HEK293T (cell line): ENCODE results near the gene NRL.
A peak's percentile ranks its signal among the peaks of the same experiment; 100 is the strongest.

Experiments
- CTCF ChIA-PET: fragments of 350-600 bp; formaldehyde crosslinking; extraction: SDS; loops from one replicate; lab custom pipeline; 2021; ENCODE audit warnings: antibody characterized with exemption, inconsistent platforms; lab: Yijun Ruan, JAX
- POLR2A ChIA-PET: fragments of 350-600 bp; formaldehyde crosslinking; extraction: SDS; loops from one replicate; lab custom pipeline; 2020; ENCODE audit warnings: antibody characterized with exemption, inconsistent platforms; lab: Yijun Ruan, JAX
- DNase-seq: peaks from one replicate; pipeline ENCODE4 v3.0.0; 2012; ENCODE audit warnings: mixed read lengths; ENCODE audit errors: extremely low spot score
- ARNT ChIP-seq: fragments of 450-650 bp; IDR thresholded peaks from 2 replicates; pipeline ENCODE4 v1.6.1; 2017; ENCODE audit warnings: mild to moderate bottlenecking
- BHLHE40 ChIP-seq: fragments of 450-650 bp; IDR thresholded peaks from 2 replicates; pipeline ENCODE4 v1.6.1; 2016; ENCODE audit warnings: mild to moderate bottlenecking, moderate library complexity, borderline replicate concordance
- CTBP1 ChIP-seq: fragments of 450-650 bp; IDR thresholded peaks from 2 replicates; pipeline ENCODE4 v1.6.1; 2016; ENCODE audit warnings: borderline replicate concordance
- ELF4 ChIP-seq: fragments of 450-650 bp; IDR thresholded peaks from 2 replicates; pipeline ENCODE4 v1.6.1; 2017; ENCODE audit warnings: antibody characterized with exemption
- FOXA1 ChIP-seq: fragments of 450-650 bp; IDR thresholded peaks from 2 replicates; pipeline ENCODE4 v1.6.1; 2016; ENCODE audit warnings: mild to moderate bottlenecking
- FOXK2 ChIP-seq: fragments of 450-650 bp; IDR thresholded peaks from 2 replicates; pipeline ENCODE4 v1.6.1; 2016; ENCODE audit warnings: mild to moderate bottlenecking
- FOXM1 ChIP-seq: fragments of 450-650 bp; IDR thresholded peaks from 2 replicates; pipeline ENCODE4 v1.6.1; 2017; ENCODE audit warnings: mild to moderate bottlenecking, borderline replicate concordance
- HDGF ChIP-seq: fragments of 450-650 bp; IDR thresholded peaks from 2 replicates; pipeline ENCODE4 v1.6.1; 2017; ENCODE audit warnings: antibody characterized with exemption, borderline replicate concordance
- L3MBTL2 ChIP-seq: fragments of 450-650 bp; conservative IDR thresholded peaks from 2 replicates; pipeline ENCODE4 v1.6.1; 2016; ENCODE audit warnings: mild to moderate bottlenecking
- LEF1 ChIP-seq: fragments of 450-650 bp; IDR thresholded peaks from 2 replicates; pipeline ENCODE4 v1.6.1; 2017; ENCODE audit warnings: mild to moderate bottlenecking, borderline replicate concordance
- NFRKB ChIP-seq: fragments of 450-650 bp; IDR thresholded peaks from 2 replicates; pipeline ENCODE4 v1.6.1; 2016; ENCODE audit warnings: mild to moderate bottlenecking, moderate library complexity
- PKNOX1 ChIP-seq: fragments of 450-650 bp; IDR thresholded peaks from 2 replicates; pipeline ENCODE4 v1.6.1; 2016
- SP1 ChIP-seq: fragments of 450-650 bp; IDR thresholded peaks from 2 replicates; pipeline ENCODE4 v1.6.1; 2017
- SUZ12 ChIP-seq: fragments of 450-650 bp; IDR thresholded peaks from 2 replicates; pipeline ENCODE4 v1.6.1; 2016; ENCODE audit warnings: mild to moderate bottlenecking
- TARDBP ChIP-seq: fragments of 450-650 bp; IDR thresholded peaks from 2 replicates; pipeline ENCODE4 v1.6.1; 2016
- ZNF384 ChIP-seq: fragments of 450-650 bp; IDR thresholded peaks from 2 replicates; pipeline ENCODE4 v1.6.1; 2016

NRL gene

DNA sequence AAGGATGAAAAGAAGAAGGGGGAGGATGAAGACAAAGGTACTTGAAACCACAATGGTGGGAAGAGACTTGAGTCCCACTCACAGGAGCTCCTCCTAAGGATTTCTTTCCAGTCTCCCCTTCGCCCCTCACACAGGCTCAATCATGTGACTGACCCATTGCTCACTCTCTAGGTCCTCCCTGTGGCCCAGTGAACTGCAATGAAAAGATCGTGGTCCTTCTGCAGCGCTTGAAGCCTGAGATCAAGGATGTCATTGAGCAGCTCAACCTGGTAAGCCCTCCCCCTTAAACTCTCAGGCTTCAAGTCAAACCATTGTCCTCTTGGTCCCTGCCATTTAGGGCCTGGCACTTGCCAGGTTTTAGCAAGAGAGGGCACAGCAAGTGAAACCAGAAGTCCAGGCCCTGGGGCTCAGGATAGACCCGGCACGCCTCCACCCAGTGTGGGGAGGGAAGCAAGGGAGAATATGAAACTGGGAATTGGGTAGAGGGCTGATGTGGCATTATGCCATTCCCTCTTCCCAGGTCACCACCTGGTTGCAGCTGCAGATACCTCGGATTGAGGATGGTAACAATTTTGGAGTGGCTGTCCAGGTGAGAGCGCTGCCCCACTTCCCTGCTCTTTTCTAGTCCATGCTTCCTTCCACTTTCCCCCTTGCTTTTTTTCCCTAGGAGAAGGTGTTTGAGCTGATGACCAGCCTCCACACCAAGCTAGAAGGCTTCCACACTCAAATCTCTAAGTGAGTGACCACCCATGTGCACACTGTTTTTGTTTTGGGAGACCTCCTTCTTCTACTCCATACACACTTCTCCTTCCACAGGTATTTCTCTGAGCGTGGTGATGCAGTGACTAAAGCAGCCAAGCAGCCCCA is 23.0 kb upstream of the NRL start:
- no peak for TF ChIP-seq CTBP1
- TF ChIP-seq ZNF384 = no peak
- no peak for TF ChIP-seq L3MBTL2
- no peak for TF ChIP-seq ELF4
- no peak for TF ChIP-seq SUZ12
- no peak for TF ChIP-seq PKNOX1
- no peak for TF ChIP-seq ARNT
- no peak for TF ChIP-seq FOXK2
- TF ChIP-seq FOXA1 = no peak
- no peak for DNase-seq
- ChIA-PET CTCF (interaction anchor here (1.6 to 2.6 kb wide), 2 partner anchors 23 to 29 kb away, joined by 6 read pairs; partner anchors contain the start of gene IRF9), POLR2A (interaction anchor here (1.0 to 4.0 kb wide), 14 partner anchors 9 to 105 kb away, joined by 3 to 62 read pairs (median 6); partner anchors contain the start of genes CARMIL3, CHMP4A, DCAF11 and IRF9)

GRCh38 chr14:24136684-24137528 is 22.2 kb upstream of the NRL start:
- POLR2A ChIA-PET = interaction anchor here (1.0 to 4.0 kb wide), 14 partner anchors 10 to 106 kb away, joined by 3 to 62 read pairs (median 6); partner anchors contain the start of genes CARMIL3, DCAF11, IRF9 and NRL
- CTCF ChIA-PET = interaction anchor here (1.6 kb wide), 1 partner anchor 24 kb away, joined by 6 read pairs; the partner anchor contains the start of gene IRF9
- TF ChIP-seq L3MBTL2 (no peak), ARNT (no peak), FOXK2 (no peak), HDGF (no peak), FOXM1 (no peak), ELF4 (no peak), PKNOX1 (no peak), NFRKB (no peak), SP1 (no peak), BHLHE40 (no peak), LEF1 (no peak), FOXA1 (no peak), CTBP1 (no peak), ZNF384 (no peak), SUZ12 (no peak)
- no peak for DNase-seq

DNA sequence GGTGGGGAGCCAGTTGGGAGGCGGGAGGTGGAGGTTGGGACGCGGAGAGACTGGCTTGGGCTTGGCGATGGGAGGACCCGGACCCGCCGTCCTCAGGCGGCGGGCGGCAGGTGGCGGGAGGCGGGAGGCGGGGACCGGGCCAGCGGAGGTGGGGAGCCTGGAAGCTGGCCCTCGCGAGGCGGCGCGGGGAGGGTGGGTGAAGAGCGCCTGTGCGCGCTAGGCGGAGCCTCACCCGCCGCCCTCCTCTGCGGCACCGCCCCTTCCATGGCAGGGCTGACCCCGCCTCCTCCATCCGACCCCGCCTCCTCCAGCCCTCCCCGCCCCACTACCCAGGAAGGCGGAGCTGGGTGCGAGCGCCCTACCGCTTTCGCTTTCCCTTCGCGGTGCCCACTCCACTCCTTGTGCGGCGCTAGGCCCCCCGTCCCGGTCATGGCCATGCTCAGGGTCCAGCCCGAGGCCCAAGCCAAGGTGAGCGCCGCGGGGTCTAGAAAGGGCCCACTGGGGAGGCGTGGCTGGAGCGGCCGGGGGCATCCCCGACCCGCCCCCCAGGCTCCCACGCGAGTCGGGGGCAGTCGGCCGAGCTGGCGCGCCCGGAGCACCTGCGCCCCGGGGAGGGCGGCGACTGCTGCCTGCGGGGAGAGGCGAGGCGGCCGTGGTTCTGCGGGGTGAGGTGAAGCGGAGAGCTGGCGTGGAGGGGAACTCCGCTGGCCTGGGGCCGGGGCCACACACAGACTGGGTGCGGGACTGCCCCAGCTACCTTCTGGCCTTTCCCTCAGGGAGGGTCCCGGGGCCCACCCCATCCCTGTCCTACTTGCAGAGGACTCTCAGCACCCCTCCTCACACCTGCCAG is 21.3 kb upstream of the NRL start, which contains the start of gene PSME1:
Gene PSME1 (plus strand): TSS at position 361 of the 850 bp plus-strand sequence. CDS start 69 bp downstream, at position 430.
- ChIA-PET POLR2A (interaction anchor here (0.8 to 4.0 kb wide), 16 partner anchors 8 to 106 kb away, joined by 3 to 62 read pairs (median 8); partner anchors contain the start of genes DCAF11, IRF9, NRL and PCK2), CTCF (interaction anchor here (1.0 to 1.6 kb wide), 3 partner anchors 19 to 25 kb away, joined by 3 to 6 read pairs (median 4); partner anchors contain the start of gene IRF9)
- TF ChIP-seq TARDBP (0 out of 2 replicates have a peak, but pooled peaks have one; percentile 30), PKNOX1 (no peak)
- peak; percentile 91 for DNase-seq

DNA sequence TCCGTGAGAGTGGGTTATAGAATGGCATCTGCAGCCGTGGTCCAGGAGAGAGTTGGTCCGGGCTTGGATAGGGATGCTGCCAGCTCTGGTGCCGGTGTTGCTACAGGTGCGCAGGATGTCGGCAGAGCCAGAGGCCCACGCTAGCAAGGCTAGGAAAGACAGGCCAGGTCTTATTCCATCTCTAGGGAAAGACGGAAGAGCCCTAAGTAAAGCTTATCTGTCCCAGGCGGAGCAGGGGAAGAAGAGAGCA is 20.8 kb upstream of the NRL start:
- POLR2A ChIA-PET = interaction anchor here (1.0 to 4.0 kb wide), 13 partner anchors 9 to 60 kb away, joined by 4 to 62 read pairs (median 12); partner anchors contain the start of genes DCAF11, IRF9, NRL and PCK2
- CTCF ChIA-PET = interaction anchor here (1.0 kb wide), 2 partner anchors 19 to 26 kb away, joined by 3 to 4 read pairs; partner anchors contain the start of gene IRF9
- TF ChIP-seq FOXA1 (no peak), CTBP1 (peak; percentile 56; the same call in 1 of the 2 replicates), NFRKB (no peak), ELF4 (no peak), PKNOX1 (no peak), FOXK2 (no peak), BHLHE40 (no peak), FOXM1 (no peak)
- DNase-seq = no peak
